ENCODE data around the gene HPCA.

Gene HPCA

GRCh38 chr1:32889731-32890278 is 3.5 kb downstream of the HPCA start:
- DNase-seq (ENCODE audit: low read depth) = no peak

GRCh38 chr1:32890516-32891240 is 4.4 kb downstream of the HPCA start:
- DNase-seq (ENCODE audit: low read depth) = no peak

DNA sequence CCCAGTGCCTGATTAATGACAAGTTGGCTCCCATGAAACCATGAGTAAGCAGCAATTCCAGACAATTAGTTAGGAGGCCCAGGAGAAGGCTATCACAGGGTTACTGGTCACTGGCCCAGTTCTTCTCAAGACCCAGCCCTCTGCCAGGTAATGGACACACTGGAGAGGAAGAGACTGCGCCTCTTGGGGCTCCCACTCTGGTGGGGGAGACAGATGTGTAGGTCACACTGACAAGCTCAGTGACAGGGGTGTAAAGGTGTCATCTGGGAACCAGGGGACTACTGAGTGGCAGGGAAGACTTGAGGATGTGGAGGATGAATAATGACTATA is 4.9 kb downstream of the HPCA start:
- no peak for DNase-seq (ENCODE audit: low read depth)

- no peak for DNase-seq (ENCODE audit: low read depth)
Measured at GRCh38 chr1:32891630-32892029, 5.3 kb downstream of the HPCA start.

- no peak for DNase-seq (ENCODE audit: low read depth)
Measured at GRCh38 chr1:32892368-32893197, 6.3 kb downstream of the HPCA start.

DNA sequence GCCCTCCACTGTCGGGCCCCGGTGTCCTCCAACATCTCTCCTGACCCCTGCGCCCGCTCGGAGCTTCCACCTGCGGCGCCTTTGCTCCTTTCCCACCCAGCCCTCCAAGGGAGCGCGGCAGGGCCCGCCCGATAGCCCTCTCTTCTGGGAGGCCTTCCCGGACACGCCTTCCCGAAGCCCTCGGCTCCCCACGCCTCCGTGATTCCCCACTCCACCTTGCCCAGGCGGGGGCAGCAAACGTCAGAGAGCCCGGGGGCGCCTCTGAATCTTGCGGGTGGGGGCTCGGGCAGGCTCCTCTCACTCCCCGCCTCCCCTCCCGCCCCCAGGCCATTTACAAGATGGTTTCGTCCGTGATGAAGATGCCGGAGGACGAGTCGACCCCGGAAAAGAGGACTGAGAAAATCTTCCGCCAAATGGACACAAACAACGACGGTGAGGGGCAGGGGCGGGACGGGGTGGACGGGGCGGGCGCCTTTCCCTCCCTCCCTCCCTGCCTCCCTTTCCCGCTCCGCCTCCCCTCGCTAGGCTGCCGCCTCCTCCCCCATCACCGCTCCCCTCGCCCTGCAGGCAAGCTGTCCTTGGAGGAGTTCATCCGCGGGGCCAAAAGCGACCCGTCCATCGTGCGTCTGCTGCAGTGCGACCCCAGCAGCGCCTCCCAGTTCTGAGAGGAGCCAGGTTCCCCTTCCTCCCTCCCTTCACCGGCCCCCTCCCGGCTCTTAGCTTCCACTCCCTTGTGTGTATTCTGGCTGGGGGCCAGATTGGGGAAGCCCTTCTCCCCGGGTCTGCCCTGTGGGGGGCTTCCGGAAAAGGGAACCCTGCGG is 7.1 kb downstream of the HPCA start:
- no peak for DNase-seq (ENCODE audit: low read depth)

GRCh38 chr1:32894019-32894600 is 7.8 kb downstream of the HPCA start:
- no peak for DNase-seq (ENCODE audit: low read depth)

GRCh38 chr1:32894681-32895080 is 8.4 kb downstream of the HPCA start:
- DNase-seq (ENCODE audit: low read depth) = no peak

- no peak for DNase-seq (ENCODE audit: low read depth)
Measured at GRCh38 chr1:32895325-32896215, 9.3 kb downstream of the HPCA start.

GRCh38 chr1:32896451-32896850 is 10.2 kb downstream of the HPCA start:
- no peak for DNase-seq (ENCODE audit: low read depth)

GRCh38 chr1:32897082-32898049 is 11.1 kb downstream of the HPCA start:
- DNase-seq (ENCODE audit: low read depth) = no peak

- DNase-seq (ENCODE audit: low read depth) = no peak
Measured at GRCh38 chr1:32898056-32898455, 11.8 kb downstream of the HPCA start.

- DNase-seq (ENCODE audit: low read depth) = no peak
Measured at GRCh38 chr1:32898958-32899357, 12.7 kb downstream of the HPCA start.

- DNase-seq (ENCODE audit: low read depth) = no peak
Measured at GRCh38 chr1:32899586-32900296, 13.4 kb downstream of the HPCA start.

- DNase-seq (ENCODE audit: low read depth) = no peak
Measured at GRCh38 chr1:32900371-32900955, 14.2 kb downstream of the HPCA start.

GRCh38 chr1:32900956-32901822 is 14.9 kb downstream of the HPCA start, which contains the start of gene TMEM54:
TMEM54 (minus strand) TSS chr1:32901389; CDS start chr1:32901238, 151 bp downstream.
- no peak for DNase-seq (ENCODE audit: low read depth)

- no peak for DNase-seq (ENCODE audit: low read depth)
Measured at GRCh38 chr1:32901823-32902534, 15.7 kb downstream of the HPCA start.
